GM18505 (cell line): ENCODE data around the gene APOL1.
"Not testable (repeated sequence)": the region's sequence is repeated elsewhere in the genome, so short reads cannot be mapped to it uniquely, and the experiment has no call there.

ENCODE experiments used
- ATAC-seq: cut with Tn5 transposase; IDR thresholded peaks from one replicate; pipeline ENCODE4 v1.9.1; 2021; ENCODE audit not compliant: unreplicated experiment
- POLR2A ChIP-seq: IDR thresholded peaks from 4 replicates; pipeline ENCODE4 v1.6.1; 2011; ENCODE audit warnings: borderline replicate concordance; ENCODE audit not compliant: insufficient read depth, insufficient read length; ENCODE audit errors: extremely low read depth

The APOL1 gene

DNA sequence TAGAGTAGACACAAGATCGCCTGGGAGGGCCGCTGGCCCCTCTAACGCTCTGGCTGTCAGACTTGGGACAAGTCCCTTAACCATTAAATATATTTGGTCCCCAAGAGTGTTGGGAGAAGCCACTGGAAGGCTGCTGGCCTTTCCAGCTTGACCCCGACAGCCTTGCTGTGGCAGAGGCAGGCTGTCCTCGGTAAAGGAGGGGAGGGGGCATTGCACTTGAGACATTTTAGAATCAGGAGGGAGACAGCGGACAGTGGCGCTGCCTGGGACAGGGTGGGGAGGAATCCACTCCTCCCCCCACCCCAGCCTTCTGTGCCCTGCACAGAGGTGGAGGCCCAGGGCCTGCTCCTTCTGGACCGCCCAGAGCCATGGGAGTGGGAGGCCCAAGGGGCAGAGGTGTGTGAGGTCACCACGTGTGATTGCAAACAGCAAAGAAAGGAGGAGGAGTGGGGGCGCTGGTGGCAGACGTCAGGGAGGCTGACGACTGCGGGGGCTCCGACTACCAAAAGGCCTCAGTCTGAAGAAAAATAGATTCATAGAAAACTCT is 28.9 kb downstream of the APOL1 start:
- TF ChIP-seq POLR2A = no peak
- no peak for ATAC-seq

DNA sequence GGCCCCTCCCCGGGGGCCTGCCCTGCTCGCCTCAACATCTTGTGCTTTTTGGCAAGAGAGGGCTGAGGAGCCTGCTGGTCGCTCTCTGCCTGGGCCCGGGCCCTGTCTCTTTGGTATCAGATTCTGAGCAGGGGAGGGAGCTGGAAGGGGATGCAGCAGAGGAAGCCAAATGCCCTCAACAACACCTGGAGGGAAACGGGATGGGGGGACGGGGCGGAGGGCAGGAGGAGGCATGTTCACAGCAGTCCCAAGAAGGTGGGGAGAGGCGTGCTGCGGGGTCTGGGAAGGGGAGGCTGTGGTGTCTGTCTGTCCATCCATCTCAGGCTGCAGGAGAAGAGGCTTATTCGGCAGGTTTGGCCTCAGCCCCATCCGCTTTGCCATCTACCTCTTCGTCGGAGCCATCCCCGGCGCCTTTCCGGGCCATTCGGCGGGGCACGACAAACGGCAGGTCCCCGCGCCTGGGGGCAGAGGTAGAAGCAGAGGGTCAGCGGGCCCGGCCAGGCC is 29.4 kb downstream of the APOL1 start:
- ATAC-seq = no peak
- no peak for TF ChIP-seq POLR2A

DNA sequence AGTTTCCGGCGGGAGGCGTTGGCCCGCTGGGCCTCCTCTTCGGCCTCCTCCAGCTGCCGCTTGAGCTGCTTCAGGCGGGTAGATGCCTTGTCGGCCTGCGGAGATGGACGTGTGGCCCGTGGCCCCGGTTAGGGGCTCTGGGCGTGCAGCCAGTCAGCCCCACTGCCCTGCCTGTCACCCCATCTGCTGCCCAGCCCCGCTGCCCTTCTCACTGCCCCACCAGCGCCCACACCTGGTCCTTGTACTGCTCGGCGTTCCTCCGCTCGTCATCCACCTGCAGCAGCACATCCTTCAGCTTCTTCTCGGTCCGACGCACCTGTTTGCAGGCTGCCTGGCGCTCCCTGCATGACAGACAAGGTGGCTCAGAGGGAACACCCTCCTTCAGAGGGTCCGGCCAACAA is 31.2 kb downstream of the APOL1 start:
- TF ChIP-seq POLR2A = no peak
- no peak for ATAC-seq

GRCh38 chr22:36285017-36285416 is 32.1 kb downstream of the APOL1 start:
- no peak for ATAC-seq
- TF ChIP-seq POLR2A = no peak

- ATAC-seq = no peak
Observed at GRCh38 chr22:36285545-36285944, 32.6 kb downstream of the APOL1 start.

GRCh38 chr22:36286096-36286957 is 33.4 kb downstream of the APOL1 start:
- ATAC-seq = no peak
- peak; percentile 4 for TF ChIP-seq POLR2A

More at GRCh38 chr22:36285545-36285944, 32.6 kb downstream of the APOL1 start:
- TF ChIP-seq POLR2A = no peak

DNA sequence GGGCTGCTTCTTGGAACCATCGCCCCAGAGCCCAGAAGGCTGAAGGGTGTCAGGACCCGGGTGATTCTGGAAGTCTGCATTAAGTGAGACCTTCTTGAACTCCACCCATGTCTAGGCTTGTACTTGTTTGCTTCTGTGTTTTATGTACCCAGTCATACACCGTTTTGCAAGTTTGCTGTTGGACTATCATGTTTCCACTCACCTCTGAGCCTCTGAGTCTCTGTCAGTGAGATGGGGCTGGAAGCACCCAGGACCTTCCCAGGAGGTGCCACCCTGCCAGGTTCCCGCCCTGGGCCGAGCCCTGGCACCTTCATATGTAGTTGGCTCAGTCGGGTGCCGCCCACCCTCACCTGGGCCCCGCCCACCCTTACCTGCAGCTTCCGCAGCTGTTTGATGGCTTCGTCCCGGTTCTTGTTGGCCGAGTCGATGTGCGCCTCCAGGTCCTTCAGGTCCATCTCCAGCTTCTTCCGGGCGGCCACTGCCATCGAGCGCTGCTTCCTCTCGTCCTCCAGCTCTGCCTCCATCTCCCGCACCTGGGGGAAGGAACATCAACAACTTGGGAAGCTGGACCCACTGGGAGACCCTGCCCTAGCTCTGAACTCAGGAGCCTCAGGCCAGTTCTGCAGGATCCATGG is 35.1 kb downstream of the APOL1 start:
- ATAC-seq = no peak
- TF ChIP-seq POLR2A = no peak

DNA sequence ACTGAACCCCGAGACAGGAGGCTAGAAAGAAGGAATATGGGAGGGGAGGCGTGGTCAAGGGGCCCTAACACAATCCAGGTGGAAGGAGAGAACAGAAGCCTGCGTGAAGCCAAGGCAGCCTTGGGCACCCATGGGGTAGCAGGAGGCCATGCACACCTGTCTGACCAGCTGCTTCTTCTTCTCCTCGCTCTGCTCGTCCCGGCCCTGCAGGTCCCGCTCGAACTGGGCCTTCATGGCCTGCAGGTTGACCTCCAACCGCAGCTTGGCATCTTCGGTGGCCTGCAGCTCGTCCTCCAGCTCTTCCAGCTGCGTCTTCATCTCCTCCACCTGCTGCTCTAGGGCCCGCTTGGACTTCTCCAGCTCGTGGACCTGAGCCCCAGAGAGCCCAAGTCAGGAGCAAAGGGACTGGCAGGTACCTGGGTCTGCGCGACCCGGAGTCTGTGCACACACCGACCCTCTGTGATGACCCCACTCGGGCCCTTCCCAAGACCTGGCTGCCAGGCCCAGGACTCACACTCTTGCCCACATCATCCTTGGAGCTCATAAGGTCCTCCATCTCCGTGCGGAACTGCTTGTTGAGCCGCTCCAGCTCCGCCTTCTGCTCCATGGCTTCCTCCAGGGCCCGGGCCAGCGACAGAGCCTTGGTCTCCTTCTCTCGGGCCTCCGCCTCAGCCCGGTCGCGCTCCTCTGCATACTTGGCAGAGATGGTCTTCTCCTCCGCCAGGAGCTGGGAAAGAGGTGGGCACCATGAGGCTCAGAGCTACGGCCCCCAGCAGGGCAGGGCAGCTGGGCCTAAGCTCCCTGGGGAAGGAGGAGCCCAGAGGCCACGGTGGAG is 35.9 kb downstream of the APOL1 start:
- no peak for ATAC-seq
- TF ChIP-seq POLR2A = peak; percentile 33

GRCh38 chr22:36289406-36289870 is 36.5 kb downstream of the APOL1 start:
- ATAC-seq = no peak
- no peak for TF ChIP-seq POLR2A

- not testable (repeated sequence) for ATAC-seq
Observed at GRCh38 chr22:36289948-36290371, 37.0 kb downstream of the APOL1 start.

DNA sequence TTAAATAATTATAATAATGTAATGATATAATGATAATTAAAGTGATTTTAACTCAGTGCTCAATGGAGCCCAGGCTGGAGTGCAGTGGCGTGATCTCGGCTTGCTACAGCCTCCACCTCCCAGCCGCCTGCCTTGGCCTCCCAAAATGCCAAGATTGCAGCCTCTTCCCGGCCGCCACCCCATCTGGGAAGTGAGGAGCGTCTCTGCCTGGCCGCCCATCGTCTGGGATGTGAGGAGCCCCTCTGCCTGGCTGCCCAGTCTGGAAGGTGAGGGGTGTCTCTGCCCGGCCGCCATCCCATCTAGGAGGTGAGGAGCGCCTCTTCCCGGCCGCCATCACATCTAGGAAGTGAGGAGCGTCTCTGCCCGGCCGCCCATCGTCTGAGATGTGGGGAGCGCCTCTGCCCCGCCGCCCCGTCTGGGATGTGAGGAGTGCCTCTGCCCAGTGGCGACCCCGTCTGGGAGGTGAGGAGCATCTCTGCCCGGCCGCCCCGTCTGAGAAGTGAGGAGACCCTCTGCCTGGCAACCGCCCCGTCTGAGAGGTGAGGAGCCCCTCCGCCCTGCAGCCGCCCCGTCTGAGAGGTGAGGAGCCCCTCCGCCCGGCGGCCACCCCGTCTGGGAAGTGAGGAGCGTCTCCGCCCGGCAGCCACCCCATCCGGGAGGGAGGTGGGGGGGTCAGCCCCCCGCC is 37.6 kb downstream of the APOL1 start:
- not testable (repeated sequence) for ATAC-seq

DNA sequence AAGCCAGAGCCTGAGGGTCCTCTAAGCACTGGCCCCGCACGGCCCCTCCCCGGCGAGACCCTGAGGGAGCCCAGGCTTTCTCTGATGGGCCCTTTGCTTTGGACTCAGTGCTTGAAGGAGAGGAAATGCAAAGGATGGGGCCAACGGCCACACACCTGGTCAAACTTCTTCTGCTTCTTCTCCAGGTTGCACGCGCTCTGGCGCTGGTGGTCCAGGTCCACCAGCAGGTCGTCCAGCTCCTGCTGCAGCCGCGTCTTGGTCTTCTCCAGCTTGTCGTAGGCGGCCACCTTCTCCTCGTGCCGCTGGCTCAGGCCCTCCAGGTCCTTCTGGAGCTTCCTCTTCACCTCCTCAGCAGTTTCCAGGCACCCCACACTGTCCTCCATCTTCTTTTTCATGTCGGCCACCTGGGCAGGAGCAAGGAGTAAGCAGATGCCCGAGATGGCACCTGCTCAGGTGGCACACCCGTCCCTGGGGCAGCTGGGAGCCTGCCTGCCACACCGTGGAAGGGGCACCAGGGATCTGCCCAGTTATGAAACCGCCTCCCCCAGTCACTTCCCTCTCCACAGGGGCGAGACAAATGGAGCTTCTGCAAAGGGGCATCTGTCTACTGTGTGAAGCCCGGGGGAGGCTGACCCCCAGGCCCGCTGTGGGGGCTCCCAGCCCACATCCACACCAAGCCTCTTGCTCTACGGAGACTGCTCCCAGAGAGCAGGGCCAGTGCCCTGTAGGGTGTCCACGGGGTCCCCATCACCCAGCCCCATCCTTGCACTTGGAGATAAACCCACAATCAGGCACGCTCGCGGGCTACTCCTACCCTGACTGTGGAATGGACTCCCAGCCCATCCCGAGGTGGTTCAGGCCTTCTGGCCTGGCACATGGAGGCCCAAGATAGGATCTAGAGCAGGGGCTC is 39.2 kb downstream of the APOL1 start:
- TF ChIP-seq POLR2A = no peak
- no peak for ATAC-seq
